Mesenteric fat pad (tissue), 1 donor: Measurements from ENCODE around the gene RHBDD2. TPM values are rescaled to one million over a fixed set of nuclear protein-coding genes. Genes with fewer than 3 reads are reported as not detected.

Experiments used
- DNase-seq: peaks from one replicate; pipeline ENCODE4 v3.0.0-alpha.2; 2020; ENCODE audit warnings: low spot score
- microRNA-seq: library from miRNA; unstranded; fragments of <30 nt; microRNA quantifications from one replicate; pipeline ENCODE4 v1.2.0, GENCODE V29; 2020; ENCODE audit warnings: borderline number of aligned reads
- total RNA-seq: library from RNA; stranded (reverse); fragmentation: NEBNext Ultra II Directional; extraction: Animal tissue kit (Norgen Biotek cat#: 25700); gene quantifications from one replicate; pipeline ENCODE4 v1.2.1, GENCODE V29; 2021
- donor health status: DM: yes; HTN: yes; CAD: no.

The RHBDD2 gene
- total RNA-seq, 1 donor from 2014 or later = 78.3 TPM

GRCh38 chr7:75916259-75916658, 37.4 kb downstream of the RHBDD2 start:
- DNase-seq = no peak

- no peak for DNase-seq
These were observed 38.1 kb downstream of the RHBDD2 start for GRCh38 chr7:75916685-75917634.

GRCh38 chr7:75920431-75921161, 41.8 kb downstream of the RHBDD2 start:
- no peak for DNase-seq

GRCh38 chr7:75921479-75921878, 42.6 kb downstream of the RHBDD2 start:
- DNase-seq = no peak

GRCh38 chr7:75922966-75923603, 44.3 kb downstream of the RHBDD2 start:
- no peak for DNase-seq

DNA sequence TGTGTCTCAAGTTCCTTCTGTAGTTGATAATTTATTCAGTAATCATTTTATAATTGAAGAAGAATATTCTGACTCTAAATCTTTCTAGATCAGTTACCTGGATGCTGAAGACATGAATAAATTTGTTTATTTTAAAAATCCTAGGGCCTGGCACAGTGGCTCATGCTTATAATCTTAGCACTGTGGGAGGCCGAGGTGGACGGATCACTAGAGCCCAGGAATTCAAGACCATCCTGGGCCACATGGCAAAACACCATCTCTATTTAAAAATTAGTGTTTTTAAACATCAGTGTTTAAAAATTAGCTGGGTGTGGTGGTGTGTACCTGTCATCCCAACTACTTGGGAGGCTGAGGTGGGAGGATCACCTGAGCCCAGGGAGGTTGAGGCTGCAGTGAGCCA, 45.4 kb downstream of the RHBDD2 start:
- no peak for DNase-seq

GRCh38 chr7:75924889-75925288, 46.1 kb downstream of the RHBDD2 start:
- DNase-seq = no peak

GRCh38 chr7:75925717-75926435, 47.0 kb downstream of the RHBDD2 start:
- no peak for DNase-seq

DNA sequence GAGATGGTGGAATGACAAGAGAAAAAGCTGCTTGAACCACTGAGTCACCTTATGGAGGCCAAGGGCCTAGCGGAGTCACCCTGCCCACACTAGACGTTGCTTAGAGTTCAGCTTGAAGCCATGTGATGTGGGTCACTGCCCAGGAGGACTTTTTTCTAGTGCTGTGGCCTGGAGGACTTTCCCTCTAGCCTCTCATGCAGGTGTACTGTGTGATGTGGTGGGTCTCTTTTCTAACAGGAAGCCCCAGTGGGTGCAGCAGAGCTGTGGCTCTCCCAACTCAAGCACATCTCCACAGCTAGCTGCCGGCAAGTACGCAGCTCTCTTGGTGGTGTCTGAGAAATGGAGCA, 49.7 kb downstream of the RHBDD2 start:
- no peak for DNase-seq

- no peak for DNase-seq
These were observed 52.8 kb downstream of the RHBDD2 start for GRCh38 chr7:75931680-75932079.

GRCh38 chr7:75937958-75938786, 59.3 kb downstream of the RHBDD2 start:
- no peak for DNase-seq

Small RNA genes within 50 kb of the gene (microRNA-seq; reads per million reads assigned to microRNA genes)
- gene MIR4651 = not detected

Other genes starting within 250 kb of the RHBDD2 start
- gene HIP1, start 140.1 kb upstream of the RHBDD2 start, total RNA-seq = 38.4 TPM
- 21.4 TPM for gene CCL26, start 106.8 kb upstream of the RHBDD2 start, total RNA-seq
- not detected for gene CCL24, start 65.2 kb upstream of the RHBDD2 start, total RNA-seq
- gene POR, start 36.1 kb downstream of the RHBDD2 start, total RNA-seq = 507 TPM
- gene TMEM120A, start 115.6 kb downstream of the RHBDD2 start, total RNA-seq = 93.8 TPM
- 9.7 TPM for gene STYXL1, start 169.0 kb downstream of the RHBDD2 start, total RNA-seq
- 128 TPM for gene MDH2, start 169.1 kb downstream of the RHBDD2 start, total RNA-seq